Stimulated activated CD4-positive, alpha-beta T cell treated with anti-CD3 and anti-CD28 coated beads, Interleukin-4, amount 100 ng/mL, for 48 hours (primary cell): Measurements from ENCODE around the gene SCN7A.
"Not testable (repeated sequence)": the region's sequence is repeated elsewhere in the genome, so short reads cannot be mapped to it uniquely, and the experiment has no call there.

Experiments
- DNase-seq, 2 donors: peaks; one replicate each; pipeline ENCODE4 v3.0.0-alpha.2; 2020; ENCODE audit warnings: low read depth in 2 of 2

Gene SCN7A

GRCh38 chr2:166494140-166494624 lies at the start of gene SCN7A:
Gene SCN7A (minus strand): TSS chr2:166494249. CDS start chr2:166477696, 16,553 bp downstream.
- DNase-seq, result no peak

- no peak for DNase-seq
Measured at GRCh38 chr2:166539340-166540162, 45.5 kb upstream of the SCN7A start.

- DNase-seq, result no peak
Measured at GRCh38 chr2:166536111-166536510, 42.1 kb upstream of the SCN7A start.

- DNase-seq, result no peak
Measured at GRCh38 chr2:166521155-166521554, 27.1 kb upstream of the SCN7A start.

GRCh38 chr2:166520604-166521003 lies 26.6 kb upstream of the SCN7A start:
- no peak for DNase-seq

- no peak for DNase-seq
Measured at GRCh38 chr2:166519391-166519962, 25.4 kb upstream of the SCN7A start.

- no peak for DNase-seq
Measured at GRCh38 chr2:166518634-166519390, 24.8 kb upstream of the SCN7A start.

GRCh38 chr2:166517533-166518061 lies 23.5 kb upstream of the SCN7A start:
- DNase-seq, result no peak

GRCh38 chr2:166516712-166517303 lies 22.8 kb upstream of the SCN7A start:
- no peak for DNase-seq

GRCh38 chr2:166513952-166514351 lies 19.9 kb upstream of the SCN7A start:
- DNase-seq, result no peak

- no peak for DNase-seq
Measured at GRCh38 chr2:166499281-166499680, 5.2 kb upstream of the SCN7A start.

- DNase-seq, result no peak
Measured at GRCh38 chr2:166491461-166491860, 2.6 kb downstream of the SCN7A start.

- no peak for DNase-seq
Measured at GRCh38 chr2:166487171-166487570, 6.9 kb downstream of the SCN7A start.

GRCh38 chr2:166485558-166486178 lies 8.4 kb downstream of the SCN7A start:
- DNase-seq, result no peak

- DNase-seq, result no peak
Measured at GRCh38 chr2:166472332-166472731, 21.7 kb downstream of the SCN7A start.

- no peak for DNase-seq
Measured at GRCh38 chr2:166468124-166469024, 25.7 kb downstream of the SCN7A start.

GRCh38 chr2:166464187-166464586 lies 29.9 kb downstream of the SCN7A start:
- no peak for DNase-seq

- DNase-seq, result no peak
Measured at GRCh38 chr2:166463640-166464039, 30.4 kb downstream of the SCN7A start.

- no peak for DNase-seq
Measured at GRCh38 chr2:166458674-166459073, 35.4 kb downstream of the SCN7A start.

GRCh38 chr2:166455823-166456222 lies 38.2 kb downstream of the SCN7A start:
- DNase-seq, result not testable (repeated sequence)
